HG02870 (cell line): ENCODE data around the gene ACTL7A.
"Not testable (repeated sequence)": the region's sequence is repeated elsewhere in the genome, so short reads cannot be mapped to it uniquely, and the experiment has no call there.

ENCODE experiments used
- ATAC-seq: cut with Tn5 transposase; IDR thresholded peaks from one replicate; pipeline ENCODE4 v1.9.1; 2021; ENCODE audit warnings: mild to moderate bottlenecking, moderate library complexity; ENCODE audit not compliant: unreplicated experiment

Gene ACTL7A, protein sequence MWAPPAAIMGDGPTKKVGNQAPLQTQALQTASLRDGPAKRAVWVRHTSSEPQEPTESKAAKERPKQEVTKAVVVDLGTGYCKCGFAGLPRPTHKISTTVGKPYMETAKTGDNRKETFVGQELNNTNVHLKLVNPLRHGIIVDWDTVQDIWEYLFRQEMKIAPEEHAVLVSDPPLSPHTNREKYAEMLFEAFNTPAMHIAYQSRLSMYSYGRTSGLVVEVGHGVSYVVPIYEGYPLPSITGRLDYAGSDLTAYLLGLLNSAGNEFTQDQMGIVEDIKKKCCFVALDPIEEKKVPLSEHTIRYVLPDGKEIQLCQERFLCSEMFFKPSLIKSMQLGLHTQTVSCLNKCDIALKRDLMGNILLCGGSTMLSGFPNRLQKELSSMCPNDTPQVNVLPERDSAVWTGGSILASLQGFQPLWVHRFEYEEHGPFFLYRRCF

GRCh38 chr9:108861997-108862396 lies at the start of gene ACTL7A:
Gene ACTL7A, plus strand, starts transcription at chr9:108862266. Its CDS starts 57 bp downstream, at chr9:108862323.
- ATAC-seq: no peak

- ATAC-seq: no peak
These were observed 49.6 kb upstream of the ACTL7A start for GRCh38 chr9:108812396-108813025.

- ATAC-seq: no peak
These were observed 48.0 kb upstream of the ACTL7A start for GRCh38 chr9:108813951-108814601.

GRCh38 chr9:108815156-108815555 lies 46.9 kb upstream of the ACTL7A start:
- ATAC-seq: no peak

DNA sequence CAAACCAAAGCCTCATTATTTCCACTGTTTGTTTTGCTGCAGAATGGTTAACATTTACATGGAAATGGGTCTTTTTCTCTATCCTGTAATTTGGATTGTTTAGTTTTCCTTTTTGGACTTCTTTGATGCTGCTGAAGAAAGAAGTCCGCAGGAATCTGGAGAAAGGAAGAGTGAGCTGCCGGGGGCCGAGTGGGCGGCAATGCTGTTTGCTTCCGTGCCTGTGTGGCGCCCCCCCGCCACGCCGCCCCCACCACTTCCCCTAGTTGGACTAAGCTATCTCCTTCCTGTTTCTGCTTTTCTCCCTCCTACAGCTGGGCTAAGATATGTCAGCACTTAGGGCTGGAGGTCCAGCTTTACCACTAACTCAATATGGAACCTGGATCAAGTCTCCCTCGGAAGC lies 46.0 kb upstream of the ACTL7A start:
- no peak for ATAC-seq

DNA sequence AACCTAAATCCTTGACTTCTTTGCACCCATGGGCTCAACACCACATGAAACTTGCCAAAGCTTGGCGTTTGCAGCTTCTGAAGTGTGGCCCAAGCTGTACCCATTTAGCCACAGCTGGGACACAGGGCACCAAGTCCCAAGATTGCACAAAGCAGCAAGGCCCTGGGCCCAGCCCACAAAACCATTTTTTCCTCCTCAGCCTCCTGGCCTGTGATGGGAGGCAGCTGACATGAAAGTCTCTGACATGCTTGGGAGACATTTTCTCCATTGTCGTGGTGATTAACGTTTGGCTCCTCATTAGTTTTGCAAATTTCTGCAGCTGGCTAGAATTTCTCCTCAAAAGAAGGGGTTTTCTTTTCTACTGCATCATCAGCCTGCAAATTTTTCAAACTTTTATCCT lies 38.2 kb upstream of the ACTL7A start:
- no peak for ATAC-seq

DNA sequence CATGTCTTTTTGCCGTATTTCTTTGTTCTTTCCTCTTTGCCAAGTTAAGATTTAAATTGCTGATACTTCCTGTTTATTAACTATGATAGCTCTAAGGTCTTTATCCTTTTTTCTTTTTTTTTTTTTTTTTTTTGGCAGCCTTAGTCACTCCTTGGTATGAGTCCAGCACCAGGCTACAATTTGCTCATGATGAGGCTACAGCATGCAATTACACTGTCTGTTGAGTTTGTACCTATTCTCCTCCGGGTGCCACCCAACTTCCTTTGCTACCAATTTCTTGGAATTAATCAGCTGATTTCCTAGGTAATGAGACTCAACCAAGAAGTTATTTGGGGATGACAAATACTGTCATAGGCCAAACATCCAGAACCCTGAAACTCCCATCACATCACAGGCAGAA lies 31.8 kb upstream of the ACTL7A start:
- ATAC-seq: no peak

- no peak for ATAC-seq
These were observed 30.4 kb upstream of the ACTL7A start for GRCh38 chr9:108831496-108832178.

DNA sequence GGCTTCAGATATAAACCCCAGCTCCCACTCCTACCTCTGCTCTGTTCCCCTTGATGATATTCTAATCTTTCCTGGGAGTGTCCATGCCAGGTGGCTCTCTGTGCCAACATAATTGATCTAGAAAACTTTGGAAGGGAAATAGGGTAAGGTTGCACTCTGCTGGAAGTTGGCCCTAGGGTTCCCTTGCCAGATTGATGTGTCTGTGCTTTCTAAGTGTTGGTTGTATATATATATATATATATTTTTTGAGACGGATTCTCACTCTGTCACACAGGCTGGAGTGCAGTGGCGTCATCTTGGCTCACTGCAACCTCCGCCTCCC lies 29.9 kb upstream of the ACTL7A start:
- no peak for ATAC-seq

DNA sequence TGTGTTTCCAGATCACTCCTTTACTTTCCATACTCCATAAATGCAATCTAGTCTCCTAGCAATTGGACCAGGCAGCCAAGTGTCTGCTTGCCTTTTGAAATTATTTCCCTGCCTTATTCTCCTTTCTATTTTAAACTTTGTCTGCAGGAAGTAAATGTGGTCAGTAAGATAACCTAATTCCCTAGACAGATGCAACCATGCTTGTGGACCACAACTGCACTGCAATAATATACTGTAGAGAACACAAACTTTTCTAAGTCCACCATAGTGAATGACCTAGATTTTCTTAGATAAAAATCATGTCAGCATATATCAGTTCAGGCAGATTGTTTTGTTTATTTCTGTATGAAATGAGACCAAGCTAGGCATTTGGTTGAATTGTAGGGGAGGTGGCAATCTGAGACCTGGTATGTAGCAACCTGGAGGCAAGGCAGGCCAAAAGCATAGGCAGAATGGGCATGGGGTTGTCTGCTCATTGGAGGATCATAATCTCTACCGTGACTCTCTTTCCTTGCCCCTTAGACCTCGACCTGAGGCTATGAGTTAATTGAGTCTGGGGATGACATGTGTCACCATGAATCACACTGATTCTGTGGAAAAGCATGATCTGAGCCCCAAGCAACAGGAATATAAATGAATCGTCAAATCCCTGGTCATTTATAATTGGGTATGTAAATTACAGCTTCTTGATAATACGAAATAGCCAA lies 27.0 kb upstream of the ACTL7A start:
- no peak for ATAC-seq

DNA sequence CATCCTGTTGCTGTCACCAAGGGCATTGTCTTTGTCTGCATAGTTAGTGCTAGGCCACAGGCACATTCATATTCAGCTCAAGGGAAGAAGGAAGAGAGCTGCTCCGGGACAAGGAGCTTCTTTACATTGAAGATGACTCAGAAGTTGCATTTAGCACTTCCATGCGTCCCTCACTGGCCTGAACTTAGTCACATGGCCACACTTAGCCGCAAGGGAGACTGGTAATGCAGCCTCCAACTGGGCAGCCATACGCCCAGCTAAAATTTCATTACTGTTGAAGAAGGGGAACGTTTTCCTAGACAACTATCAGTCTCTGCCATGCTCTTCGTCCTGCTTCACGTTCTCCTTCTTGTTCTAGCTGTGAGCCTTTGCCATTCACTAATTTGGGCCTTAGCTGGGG lies 26.2 kb upstream of the ACTL7A start:
- ATAC-seq: no peak

DNA sequence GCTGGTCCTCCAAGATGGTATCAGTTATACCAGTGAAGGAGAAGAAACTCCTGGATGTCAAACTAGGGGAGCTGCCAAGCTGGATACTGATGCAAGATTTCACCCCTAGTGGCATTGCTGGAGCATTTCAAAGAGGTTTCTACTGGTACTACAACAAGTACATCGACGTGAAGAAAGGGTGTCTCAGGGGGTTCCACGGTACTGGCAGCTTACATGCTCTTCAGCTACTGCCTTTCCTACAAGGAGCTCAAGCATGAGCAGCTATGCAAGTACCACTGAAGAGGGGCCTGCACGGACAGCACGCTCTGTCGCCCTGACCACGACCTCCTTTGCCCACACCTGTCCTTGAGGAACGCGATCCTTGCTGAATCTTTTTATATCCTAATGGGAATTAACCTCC lies 25.7 kb upstream of the ACTL7A start:
- no peak for ATAC-seq

GRCh38 chr9:108836781-108837180 lies 25.3 kb upstream of the ACTL7A start:
- ATAC-seq: no peak

DNA sequence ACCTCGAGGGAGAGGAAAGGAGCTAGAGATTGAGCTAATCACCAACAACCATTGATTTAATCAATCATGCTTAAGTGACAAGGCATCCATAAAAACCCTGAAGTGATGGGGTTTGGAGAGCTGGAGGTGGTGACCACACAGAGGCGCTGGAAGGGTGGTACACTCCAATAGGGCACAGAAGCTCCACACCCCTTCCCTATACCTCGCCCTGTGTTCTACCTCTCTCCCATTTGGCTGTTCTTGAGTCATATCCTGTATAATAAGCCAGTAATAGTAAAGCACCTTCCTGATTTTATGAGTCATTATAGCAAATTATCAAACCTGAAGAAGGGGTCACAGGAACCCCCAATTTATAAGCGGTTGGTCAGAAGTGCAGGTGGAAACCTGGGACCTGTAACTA lies 24.5 kb upstream of the ACTL7A start:
- no peak for ATAC-seq

- ATAC-seq: no peak
These were observed 24.0 kb upstream of the ACTL7A start for GRCh38 chr9:108838017-108838416.

- ATAC-seq: not testable (repeated sequence)
These were observed 22.5 kb upstream of the ACTL7A start for GRCh38 chr9:108839561-108839960.

- ATAC-seq: no peak
These were observed 19.3 kb upstream of the ACTL7A start for GRCh38 chr9:108842610-108843295.

- ATAC-seq: no peak
These were observed 17.7 kb upstream of the ACTL7A start for GRCh38 chr9:108844391-108844790.

- ATAC-seq: no peak
These were observed 17.2 kb upstream of the ACTL7A start for GRCh38 chr9:108844856-108845255.

- ATAC-seq: no peak
These were observed 16.6 kb upstream of the ACTL7A start for GRCh38 chr9:108845507-108845906.
